Skin epidermis (tissue), 12 donors: ENCODE data around the gene CLIC1.

ENCODE experiments used
- H3K27ac ChIP-seq, 21 experiments: fragments of 200-600 bp; sonication (generic) in 11 of 21; one replicate each; pipeline ENCODE4 v1.5.0; 2020; ENCODE audit warnings: mild to moderate bottlenecking in 3 of 21, inconsistent platforms in 2 of 21, moderate library complexity in 2 of 21
- H3K4me3 ChIP-seq, 7 experiments: fragments of 200-600 bp; sonication (generic) in 2 of 7; one replicate each; pipeline ENCODE4 v1.5.0; 2020; ENCODE audit warnings: inconsistent platforms in 2 of 7, mild to moderate bottlenecking in 2 of 7, moderate library complexity in 1 of 7

The CLIC1 gene

DNA sequence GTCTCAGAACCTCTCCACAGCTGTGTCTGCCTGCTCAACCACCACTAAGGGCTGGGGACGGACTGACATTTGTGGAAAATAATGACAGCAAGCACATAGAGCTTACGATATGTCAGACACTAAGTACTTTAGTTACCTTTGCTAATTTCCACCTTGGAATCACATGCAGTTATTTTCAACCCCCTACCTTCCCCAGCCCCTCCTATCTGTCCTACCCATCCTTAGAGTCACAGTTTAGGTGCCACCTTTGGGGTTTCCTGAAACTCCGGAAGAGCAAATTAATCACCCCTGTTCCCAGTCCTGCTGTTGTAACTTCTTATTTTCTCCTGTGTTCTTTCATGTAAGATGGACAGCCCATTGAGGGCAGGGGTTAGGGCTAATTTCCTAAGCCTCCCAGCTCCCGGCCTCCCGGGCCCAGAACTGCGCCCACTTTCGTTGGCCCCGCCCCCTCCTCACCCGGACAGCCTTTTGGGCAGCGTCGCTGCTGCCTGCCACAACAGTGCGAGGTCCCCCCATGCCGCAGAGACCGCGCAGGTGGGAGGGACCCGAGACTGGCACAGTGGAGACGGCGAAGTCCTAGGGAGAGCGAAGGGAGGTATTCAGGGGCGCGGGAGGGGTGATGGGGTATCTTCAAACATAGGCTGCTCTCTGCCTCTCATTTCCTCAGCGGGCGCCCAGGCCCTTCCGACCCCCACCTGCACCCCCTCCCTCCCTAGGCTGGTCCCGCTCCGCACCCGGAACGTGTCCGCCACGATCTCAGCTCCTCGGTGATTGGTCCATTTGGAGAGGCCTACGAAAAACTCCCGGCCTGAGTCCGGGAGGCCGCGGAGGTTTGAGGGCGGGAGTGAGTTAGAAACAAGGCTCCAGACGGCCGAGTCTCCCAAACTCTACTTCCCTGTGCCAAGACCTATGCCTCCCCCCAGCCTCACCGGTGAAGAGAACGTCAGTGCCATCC is 8.3 kb downstream of the CLIC1 start:
- peak overlapping the region; percentile 52 to 82 (median 77) for H3K4me3 ChIP-seq
- H3K27ac ChIP-seq, result peak overlapping the region; percentile 56 to 95 (median 86)

DNA sequence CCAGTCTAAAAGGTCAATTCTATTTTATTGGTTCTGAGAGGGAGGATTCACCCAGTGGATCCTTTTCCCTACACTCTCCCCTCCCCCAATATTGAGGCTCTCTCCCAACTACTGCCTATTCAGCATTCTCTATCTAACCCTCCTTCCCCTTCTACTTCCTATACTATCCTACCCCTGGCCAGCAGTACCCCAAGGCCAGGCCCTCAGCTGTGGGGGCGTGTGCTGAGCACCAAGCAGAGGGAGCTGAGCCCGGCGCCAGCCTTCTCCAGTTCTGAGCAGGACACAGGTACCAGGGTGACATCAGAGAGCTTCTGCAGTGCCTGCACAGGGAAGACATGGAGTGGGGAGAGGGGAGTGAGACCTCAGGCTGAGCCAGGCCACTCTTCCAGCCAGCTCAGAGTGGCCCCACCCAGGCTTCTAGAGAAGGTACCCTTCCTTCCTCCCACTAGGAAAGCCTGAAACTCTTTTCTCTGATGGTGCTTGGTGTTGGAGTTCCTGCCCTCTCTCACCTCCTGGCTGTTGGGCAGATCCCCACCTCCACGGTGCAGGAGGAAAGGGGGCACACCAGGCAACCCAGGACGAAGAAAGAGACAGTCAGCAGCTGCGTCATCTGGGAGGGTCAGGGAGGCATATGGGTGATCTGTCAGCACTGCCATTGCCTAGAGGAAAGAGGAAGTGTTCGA is 9.2 kb downstream of the CLIC1 start:
- H3K27ac ChIP-seq, result peak overlapping the region in 19 of 21 experiments; percentile 43 to 93 (median 85)
- no peak overlapping the region for H3K4me3 ChIP-seq

GRCh38 chr6:31725502-31726350 is 10.6 kb downstream of the CLIC1 start:
- Histone ChIP-seq H3K27ac (peak overlapping the region in 9 of 21 experiments; percentile 6 to 84 (median 28)), H3K4me3 (no peak overlapping the region)

- Histone ChIP-seq H3K4me3 (no peak overlapping the region), H3K27ac (peak overlapping the region in 4 of 21 experiments; percentile 43 to 57 (median 52))
Observed at GRCh38 chr6:31723980-31724691, 12.2 kb downstream of the CLIC1 start.

DNA sequence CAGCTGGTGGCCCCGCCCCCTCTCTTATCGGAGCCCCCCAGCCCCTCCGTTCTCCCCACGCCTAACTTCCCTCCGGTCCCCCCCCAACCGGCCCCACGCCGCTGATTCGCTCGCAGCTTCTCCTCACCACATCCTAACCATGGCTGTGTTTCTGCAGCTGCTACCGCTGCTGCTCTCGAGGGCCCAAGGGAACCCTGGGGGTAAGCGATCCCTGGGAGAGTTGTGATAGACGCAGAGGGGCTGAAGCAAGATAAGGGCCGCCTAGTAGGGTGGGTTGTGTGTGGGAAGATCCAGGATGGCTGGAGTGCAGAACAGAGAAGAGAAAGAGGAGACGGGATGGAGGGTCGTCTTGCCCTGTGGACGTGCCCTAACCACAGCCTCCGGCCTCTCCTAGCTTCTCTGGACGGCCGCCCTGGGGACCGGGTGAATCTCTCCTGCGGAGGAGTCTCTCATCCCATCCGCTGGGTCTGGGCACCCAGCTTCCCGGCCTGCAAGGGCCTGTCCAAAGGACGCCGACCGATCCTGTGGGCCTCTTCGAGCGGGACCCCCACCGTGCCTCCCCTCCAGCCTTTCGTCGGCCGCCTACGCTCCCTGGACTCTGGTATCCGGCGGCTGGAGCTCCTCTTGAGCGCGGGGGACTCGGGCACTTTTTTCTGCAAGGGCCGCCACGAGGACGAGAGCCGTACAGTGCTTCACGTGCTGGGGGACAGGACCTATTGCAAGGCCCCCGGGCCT is 12.9 kb downstream of the CLIC1 start, which contains the start of gene MPIG6B:
Gene MPIG6B (plus strand): TSS at position 129 of the 735 bp plus-strand sequence. CDS start 11 bp downstream, at position 140.
- peak within 1 kb of the TSS in 6 of 21 experiments; percentile 19 to 84 (median 58) for H3K27ac ChIP-seq
- H3K4me3 ChIP-seq, result no peak within 1 kb of the TSS

DNA sequence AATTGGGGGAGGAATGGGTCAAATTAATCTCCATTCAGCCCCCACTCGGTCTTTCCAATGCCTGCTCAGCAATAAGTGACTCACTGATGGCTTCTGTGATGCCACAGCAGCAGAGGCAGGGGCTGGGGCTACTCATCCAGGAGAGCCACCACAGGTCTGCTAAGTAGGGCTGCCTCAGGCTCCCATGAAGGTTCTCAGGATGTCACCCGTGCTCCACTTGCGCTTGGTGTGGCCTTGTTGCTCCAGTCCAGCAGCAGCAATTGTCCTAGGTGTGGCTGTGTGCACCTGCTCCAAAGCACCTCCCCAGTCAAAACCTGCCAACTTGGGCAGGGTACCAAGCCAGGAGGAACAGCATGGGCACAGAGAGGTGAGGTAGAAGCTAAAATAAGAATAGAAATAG is 14.2 kb downstream of the CLIC1 start:
- H3K4me3 ChIP-seq, result no peak overlapping the region
- peak overlapping the region in 12 of 21 experiments; percentile 18 to 84 (median 56) for H3K27ac ChIP-seq

GRCh38 chr6:31721351-31722020 is 14.8 kb downstream of the CLIC1 start, which contains the start of gene LY6G6C:
TSS of gene LY6G6C (minus strand) at chr6:31721746. CDS start at chr6:31721679, 67 bp downstream.
- peak within 1 kb of the TSS in 18 of 21 experiments; percentile 13 to 84 (median 57) for H3K27ac ChIP-seq

GRCh38 chr6:31720196-31720770 is 16.0 kb downstream of the CLIC1 start:
- Histone ChIP-seq H3K4me3 (peak overlapping the region in 3 of 7 experiments; percentile 4 to 21 (median 13)), H3K27ac (peak overlapping the region in 19 of 21 experiments; percentile 49 to 84 (median 73))

More at GRCh38 chr6:31721351-31722020, 14.8 kb downstream of the CLIC1 start, which contains the start of gene LY6G6C:
- H3K4me3 ChIP-seq, result peak within 1 kb of the TSS in 2 of 7 experiments; percentile 2 to 4

- Histone ChIP-seq H3K4me3 (peak overlapping the region in 1 of 7 experiments; percentile 21), H3K27ac (peak overlapping the region in 20 of 21 experiments; percentile 43 to 84 (median 72))
Observed at GRCh38 chr6:31719001-31719400, 17.3 kb downstream of the CLIC1 start.

DNA sequence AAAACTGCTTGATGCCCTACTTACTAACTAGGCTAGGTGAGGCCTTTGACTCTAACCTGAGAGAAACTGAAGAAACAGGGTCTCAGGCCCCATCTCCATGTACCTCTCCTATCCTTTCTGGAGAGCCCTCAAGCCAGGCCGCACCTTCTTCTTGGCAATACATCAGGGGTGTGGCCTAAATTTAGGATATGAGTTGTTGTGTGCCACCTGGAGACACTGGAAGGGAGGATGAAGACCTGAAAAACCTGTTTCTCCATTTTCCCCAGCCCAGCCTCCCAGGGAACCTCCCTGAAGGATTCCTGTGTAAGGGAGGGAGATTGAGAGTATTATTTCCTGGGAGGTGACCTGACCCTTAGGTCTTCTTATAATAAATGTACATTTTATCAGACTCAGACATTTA is 18.1 kb downstream of the CLIC1 start:
- H3K4me3 ChIP-seq, result no peak overlapping the region
- H3K27ac ChIP-seq, result peak overlapping the region in 18 of 21 experiments; percentile 44 to 84 (median 75)

GRCh38 chr6:31717499-31718222 is 18.7 kb downstream of the CLIC1 start:
- Histone ChIP-seq H3K27ac (peak overlapping the region in 16 of 21 experiments; percentile 9 to 84 (median 66)), H3K4me3 (no peak overlapping the region)

DNA sequence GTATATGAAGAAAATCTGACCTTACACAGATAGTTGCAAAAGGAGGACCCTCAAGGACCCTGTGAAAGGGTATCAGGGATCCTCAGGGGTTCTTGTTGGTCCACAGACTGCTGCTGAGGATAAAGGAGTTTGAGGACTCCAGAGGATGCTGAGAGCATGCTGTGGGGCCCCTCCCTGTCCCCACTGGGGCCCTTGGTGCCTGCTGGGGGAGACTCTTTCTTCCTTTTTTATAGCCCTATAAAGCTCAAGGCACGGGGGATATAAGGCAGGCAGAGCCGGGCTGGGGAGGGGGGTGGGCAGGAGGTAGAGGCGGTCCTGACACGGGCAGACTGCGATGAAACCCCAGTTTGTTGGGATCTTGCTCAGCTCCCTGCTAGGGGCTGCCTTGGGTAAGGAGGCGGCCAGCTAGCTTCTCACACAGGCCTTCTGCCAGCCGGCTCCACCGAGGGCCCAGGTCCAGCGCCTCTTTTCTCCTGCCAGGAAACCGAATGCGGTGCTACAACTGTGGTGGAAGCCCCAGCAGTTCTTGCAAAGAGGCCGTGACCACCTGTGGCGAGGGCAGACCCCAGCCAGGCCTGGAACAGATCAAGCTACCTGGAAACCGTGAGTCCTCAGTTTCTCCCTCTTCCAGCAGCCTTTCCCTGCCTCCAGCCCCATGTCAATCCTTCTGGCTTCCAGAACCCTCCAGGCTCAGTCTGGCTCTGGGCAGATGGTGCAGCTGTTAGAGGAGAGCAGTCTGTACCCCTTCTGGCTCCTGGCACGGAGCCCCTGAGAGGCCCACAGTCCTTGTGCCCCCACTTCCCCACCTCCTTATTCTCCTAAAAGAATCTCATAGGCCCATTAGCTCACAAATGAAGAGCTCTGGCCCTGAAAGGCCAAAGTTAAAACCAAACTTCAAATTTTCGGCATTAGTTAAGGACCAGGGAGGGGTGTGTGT is 21.0 kb downstream of the CLIC1 start, which contains the start of gene LY6G6D:
Gene LY6G6D (plus strand): TSS at position 327 of the 937 bp plus-strand sequence. CDS start 8 bp downstream, at position 335.
- H3K27ac ChIP-seq, result peak within 1 kb of the TSS in 13 of 21 experiments; percentile 0 to 80 (median 65)

GRCh38 chr6:31713991-31714684 is 22.2 kb downstream of the CLIC1 start:
- H3K27ac ChIP-seq, result peak overlapping the region in 13 of 21 experiments; percentile 0 to 77 (median 65)
- H3K4me3 ChIP-seq, result no peak overlapping the region

More for the DNA sequence above, 21.0 kb downstream of the CLIC1 start, which contains the start of gene LY6G6D:
- no peak within 1 kb of the TSS for H3K4me3 ChIP-seq

- Histone ChIP-seq H3K27ac (peak overlapping the region in 13 of 21 experiments; percentile 0 to 77 (median 65)), H3K4me3 (no peak overlapping the region)
Observed at GRCh38 chr6:31713465-31713864, 22.9 kb downstream of the CLIC1 start.
